HepG2 (cell line): ENCODE data around the gene SH3BP2. TPM values are rescaled to one million over a fixed set of nuclear protein-coding genes. Genes with fewer than 3 reads are reported as not detected.
A peak's percentile ranks its signal among the peaks of the same experiment; 100 is the strongest.

Source experiments
- ATAD3A ChIP-seq: sonication (generic); formaldehyde crosslinking; IDR thresholded peaks from 2 replicates; pipeline ENCODE4 v1.4.0; 2020; ENCODE audit warnings: missing genetic modification reagents
- ATRX ChIP-seq: sonication (generic); formaldehyde crosslinking; IDR thresholded peaks from 2 replicates; pipeline ENCODE4 v1.4.0; 2020; ENCODE audit warnings: missing genetic modification reagents, borderline replicate concordance
- CBFB ChIP-seq: sonication (generic); formaldehyde crosslinking; IDR thresholded peaks from 2 replicates; pipeline ENCODE4 v1.4.0; 2020; ENCODE audit warnings: missing genetic modification reagents
- ETV6 ChIP-seq: sonication (generic); formaldehyde crosslinking; conservative IDR thresholded peaks from 2 replicates; pipeline ENCODE4 v1.4.0; 2020; ENCODE audit warnings: missing genetic modification reagents
- FOXO1 ChIP-seq: sonication (generic); formaldehyde crosslinking; IDR thresholded peaks from 2 replicates; pipeline ENCODE4 v1.4.0; 2020; ENCODE audit warnings: missing genetic modification reagents
- MEIS1 ChIP-seq: sonication (generic); formaldehyde crosslinking; IDR thresholded peaks from 2 replicates; pipeline ENCODE4 v1.9.0; 2021; ENCODE audit warnings: mild to moderate bottlenecking, missing genetic modification reagents, moderate library complexity, borderline replicate concordance
- MXD4 ChIP-seq: IDR thresholded peaks from 2 replicates; pipeline ENCODE4 v1.6.1; 2016; ENCODE audit warnings: mild to moderate bottlenecking, missing biosample characterization, missing genetic modification reagents
- PCBP1 ChIP-seq: fragments of 200-400 bp; formaldehyde crosslinking; IDR thresholded peaks from 2 replicates; pipeline ENCODE4 v1.6.1; 2017; ENCODE audit warnings: mild to moderate bottlenecking, low read depth, low read length, borderline replicate concordance
- POLR2A ChIP-seq, 2 experiments: IDR thresholded peaks; 2 replicates each; pipeline ENCODE4 v1.6.1; 2011; ENCODE audit warnings: low read depth in 2 of 2, low read length in 2 of 2, mild to moderate bottlenecking in 1 of 2, moderate library complexity in 1 of 2; ENCODE audit not compliant: insufficient read depth in 1 of 2
- RAD51 ChIP-seq: fragments of 450-650 bp; IDR thresholded peaks from 2 replicates; pipeline ENCODE4 v1.6.1; 2016; ENCODE audit warnings: borderline replicate concordance
- REPIN1 ChIP-seq: sonication (generic); formaldehyde crosslinking; IDR thresholded peaks from 2 replicates; pipeline ENCODE4 v1.8.0; 2022; ENCODE audit warnings: missing genetic modification reagents, low read depth, mild to moderate bottlenecking, borderline replicate concordance
- RFX5 ChIP-seq: IDR thresholded peaks from 2 replicates; pipeline ENCODE4 v1.6.1; 2011; ENCODE audit warnings: low read depth, low read length, improper control_type of control experiment
- SSRP1 ChIP-seq: IDR thresholded peaks from 2 replicates; pipeline ENCODE4 v1.6.1; 2016; ENCODE audit warnings: control low read depth
- ZBTB10 ChIP-seq: sonication (generic); formaldehyde crosslinking; IDR thresholded peaks from 2 replicates; pipeline ENCODE4 v1.4.0; 2020; ENCODE audit warnings: missing genetic modification reagents, borderline replicate concordance
- ZBTB44 ChIP-seq: sonication (generic); formaldehyde crosslinking; IDR thresholded peaks from 2 replicates; pipeline ENCODE4 v1.4.0; 2020; ENCODE audit warnings: missing genetic modification reagents
- ZNF253 ChIP-seq: sonication (generic); formaldehyde crosslinking; IDR thresholded peaks from 2 replicates; pipeline ENCODE4 v1.8.0; 2022; ENCODE audit warnings: mild to moderate bottlenecking, missing genetic modification reagents, borderline replicate concordance
- ZNF441 ChIP-seq: sonication (generic); formaldehyde crosslinking; IDR thresholded peaks from 2 replicates; pipeline ENCODE4 v1.7.0; 2021; ENCODE audit warnings: missing genetic modification reagents, borderline replicate concordance
- ZNF460 ChIP-seq: sonication (generic); formaldehyde crosslinking; IDR thresholded peaks from 2 replicates; pipeline ENCODE4 v1.5.1; 2020; ENCODE audit warnings: missing genetic modification reagents, mild to moderate bottlenecking, borderline replicate concordance
- ZNF605 ChIP-seq: sonication (generic); formaldehyde crosslinking; IDR thresholded peaks from 2 replicates; pipeline ENCODE4 v1.8.0; 2022; ENCODE audit warnings: mild to moderate bottlenecking, missing genetic modification reagents
- ZNF746 ChIP-seq: sonication (generic); formaldehyde crosslinking; IDR thresholded peaks from 2 replicates; pipeline ENCODE4 v1.8.0; 2022; ENCODE audit warnings: mild to moderate bottlenecking, missing genetic modification reagents
- polyA plus RNA-seq, 8 experiments: library from polyadenylated mRNA; depleted of rRNA in 3 of 8; stranded (reverse) in 7 of 8; unstranded in 1 of 8; fragments of >200 nt; fragmentation: Illumina TruSeq in 4 of 8; extraction: Trizol in 4 of 8; gene quantifications; 2 replicates each; pipeline versions ENCODE4 v1.2.1 to v1.2.3, GENCODE V29; 2011 to 2016; ENCODE audit warnings: low read depth in 4 of 8, missing spikeins in 1 of 8, mixed read lengths in 1 of 8; ENCODE audit not compliant: insufficient read depth in 1 of 8
- total RNA-seq, 5 experiments: library from RNA; depleted of rRNA; stranded (reverse); fragments of >200 nt; fragmentation: Illumina TruSeq; extraction: Trizol; gene quantifications; 2 replicates each; pipeline ENCODE4 v1.2.3, GENCODE V29; 2016; ENCODE audit warnings: low read depth in 1 of 5
- TF ChIP-seq, protein P1 (sequence below): sonication (generic); formaldehyde crosslinking; IDR thresholded peaks from 2 replicates; pipeline ENCODE4 v1.5.0; 2020; ENCODE audit warnings: mild to moderate bottlenecking, missing genetic modification reagents
- TF ChIP-seq, protein P2 (sequence below): sonication (generic); formaldehyde crosslinking; IDR thresholded peaks from 2 replicates; pipeline ENCODE4 v1.8.0; 2022; ENCODE audit warnings: mild to moderate bottlenecking, missing genetic modification reagents, borderline replicate concordance

Gene SH3BP2
- total and polyA plus RNA-seq, 2 of the 13 experiments (the other 11 are each of a cell fraction or from before 2014, with no cell fraction given), result 16.9 to 34.5 TPM

DNA sequence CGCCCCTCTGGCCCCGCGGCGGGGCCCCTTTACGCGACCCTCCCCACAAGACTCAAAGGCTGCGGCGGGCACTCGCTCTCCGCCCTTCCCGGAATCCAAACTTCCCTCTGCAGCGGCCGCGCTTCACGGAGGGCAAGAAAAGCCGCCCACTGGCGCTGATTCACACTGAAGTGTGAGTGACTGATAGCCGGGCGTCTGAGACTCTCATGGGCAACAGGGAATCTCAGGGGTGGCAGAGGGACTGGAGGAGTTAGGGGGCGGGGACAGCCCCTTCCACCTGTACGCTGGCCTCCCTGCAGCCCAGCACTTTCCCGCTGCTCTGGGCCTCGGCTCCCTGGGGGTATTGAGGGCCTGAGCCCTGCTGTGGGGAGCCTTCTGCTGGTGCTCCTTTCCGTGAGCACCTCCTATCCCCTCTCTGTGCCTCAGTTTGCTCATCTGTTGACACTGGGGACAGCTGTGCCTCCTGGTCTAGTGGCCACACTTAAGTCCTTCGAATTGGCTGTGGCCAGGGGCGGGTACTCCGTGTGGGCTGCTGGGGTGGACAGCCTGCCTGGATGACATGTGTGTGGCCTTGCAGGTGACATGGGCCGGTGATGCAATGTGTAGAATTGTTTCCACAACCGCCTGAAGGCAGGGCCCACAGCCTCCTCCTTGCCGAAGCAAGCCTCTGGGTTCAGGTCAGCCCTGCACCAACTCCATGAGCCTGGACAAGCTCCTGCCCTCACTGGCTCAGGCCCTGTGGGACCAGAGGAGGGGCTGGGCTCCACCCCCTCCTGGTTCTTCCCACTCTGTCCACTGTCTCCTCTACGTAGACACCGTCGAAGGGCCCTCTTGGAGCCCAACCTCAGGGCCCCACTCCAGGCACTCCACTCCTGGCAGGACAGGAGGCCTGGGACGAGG lies 951 bp downstream of the SH3BP2 start (continued):
- TF ChIP-seq ZBTB10 (CRISPR knock-in tag), result no peak
- peak; percentile 63; the same call in 1 of the 2 replicates for TF ChIP-seq REPIN1 (CRISPR knock-in tag)
- TF ChIP-seq MXD4 (CRISPR knock-in tag), result 0 out of 2 replicates have a peak, but pooled peaks have one; percentile 71
- TF ChIP-seq RAD51, result no peak
- TF ChIP-seq ZNF746 (CRISPR knock-in tag), result peak; percentile 75; the same call in 1 of the 2 replicates
- peak; percentile 33; the same call in 1 of the 2 replicates for TF ChIP-seq CBFB (CRISPR knock-in tag)
- TF ChIP-seq PCBP1, result no peak
- no peak for TF ChIP-seq RFX5
- 0 out of 2 replicates have a peak, but pooled peaks have one; percentile 61 for TF ChIP-seq ZNF253
- TF ChIP-seq ZNF460, result no peak
- peak; percentile 22 for TF ChIP-seq FOXO1
- TF ChIP-seq ZBTB44 (CRISPR knock-in tag), result no peak
- TF ChIP-seq ETV6 (CRISPR knock-in tag), result peak; percentile 62; the same call in 1 of the 2 replicates
- no peak for TF ChIP-seq MEIS1 (CRISPR knock-in tag)
- TF ChIP-seq ZNF605, result no peak
- TF ChIP-seq, protein P1, sequence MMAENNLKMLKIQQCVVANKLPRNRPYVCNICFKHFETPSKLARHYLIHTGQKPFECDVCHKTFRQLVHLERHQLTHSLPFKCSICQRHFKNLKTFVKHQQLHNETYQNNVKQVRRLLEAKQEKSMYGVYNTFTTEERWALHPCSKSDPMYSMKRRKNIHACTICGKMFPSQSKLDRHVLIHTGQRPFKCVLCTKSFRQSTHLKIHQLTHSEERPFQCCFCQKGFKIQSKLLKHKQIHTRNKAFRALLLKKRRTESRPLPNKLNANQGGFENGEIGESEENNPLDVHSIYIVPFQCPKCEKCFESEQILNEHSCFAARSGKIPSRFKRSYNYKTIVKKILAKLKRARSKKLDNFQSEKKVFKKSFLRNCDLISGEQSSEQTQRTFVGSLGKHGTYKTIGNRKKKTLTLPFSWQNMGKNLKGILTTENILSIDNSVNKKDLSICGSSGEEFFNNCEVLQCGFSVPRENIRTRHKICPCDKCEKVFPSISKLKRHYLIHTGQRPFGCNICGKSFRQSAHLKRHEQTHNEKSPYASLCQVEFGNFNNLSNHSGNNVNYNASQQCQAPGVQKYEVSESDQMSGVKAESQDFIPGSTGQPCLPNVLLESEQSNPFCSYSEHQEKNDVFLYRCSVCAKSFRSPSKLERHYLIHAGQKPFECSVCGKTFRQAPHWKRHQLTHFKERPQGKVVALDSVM (CRISPR knock-in tag), result peak; percentile 70; the same call in 1 of the 2 replicates
- TF ChIP-seq ATRX (CRISPR knock-in tag), result no peak
- TF ChIP-seq, protein P2, sequence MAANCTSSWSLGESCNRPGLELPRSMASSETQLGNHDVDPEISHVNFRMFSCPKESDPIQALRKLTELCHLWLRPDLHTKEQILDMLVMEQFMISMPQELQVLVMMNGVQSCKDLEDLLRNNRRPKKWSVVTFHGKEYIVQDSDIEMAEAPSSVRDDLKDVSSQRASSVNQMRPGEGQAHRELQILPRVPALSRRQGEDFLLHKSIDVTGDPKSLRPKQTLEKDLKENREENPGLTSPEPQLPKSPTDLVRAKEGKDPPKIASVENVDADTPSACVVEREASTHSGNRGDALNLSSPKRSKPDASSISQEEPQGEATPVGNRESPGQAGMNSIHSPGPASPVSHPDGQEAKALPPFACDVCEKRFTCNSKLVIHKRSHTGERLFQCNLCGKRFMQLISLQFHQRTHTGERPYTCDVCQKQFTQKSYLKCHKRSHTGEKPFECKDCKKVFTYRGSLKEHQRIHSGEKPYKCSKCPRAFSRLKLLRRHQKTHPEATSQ (CRISPR knock-in tag), result no peak
- no peak for TF ChIP-seq SSRP1 (CRISPR knock-in tag)
- TF ChIP-seq ATAD3A, result 0 out of 2 replicates have a peak, but pooled peaks have one; percentile 52
- TF ChIP-seq ZNF441, result no peak
- TF ChIP-seq POLR2A (IDR thresholded peaks at IDR 0.05; ENCODE audit: insufficient read depth in 1 of 2, low read depth in 2 of 2, low read length in 2 of 2), result no peak; a peak in 1 of 4 replicates
